Measurements from ENCODE around the gene CHIA. TPM values are rescaled to one million over a fixed set of nuclear protein-coding genes. Genes with fewer than 3 reads are reported as not detected.

Gene CHIA
- total and polyA plus RNA-seq, 2 of the 4 experiments (the other 2 are of a cell fraction), result not detected

GRCh38 chr1:111361761-111362160, 71.1 kb downstream of the CHIA start:
- H2BK120ac ChIP-seq (ENCODE audit: low read depth, low read length), result no peak overlapping the region
- in situ Hi-C loops (cut with MboI; ENCODE audit: low sequenced_read_pairs) (no loop called here), intact Hi-C loops (cut with micrococcal nuclease) (no loop called here), dilution Hi-C loops (cut with HindIII; ENCODE audit: low sequenced_read_pairs, unreplicated experiment) (no loop called here)
- H2BK5ac ChIP-seq (ENCODE audit: low read depth, low read length, poor library complexity, severe bottlenecking), result no peak overlapping the region
- no peaks in the 10 kb centered on the region for H3K9me3 ChIP-seq (ENCODE audit: control insufficient read depth, insufficient read depth, low read length)
- H3K79me1 ChIP-seq (ENCODE audit: low read depth in 1 of 2, low read length in 2 of 2), result no peaks in the 10 kb centered on the region
- H3K4me3 ChIP-seq (ENCODE audit: insufficient read depth, low read depth, low read length), result no peak overlapping the region
- WGBS, 2 experiments (ENCODE audit: extremely low coverage in 2 of 2, insufficient read length in 1 of 2), result no CpG with 5 or more reads among the region's 9 CpGs
- H3K9me1 ChIP-seq (ENCODE audit: insufficient read depth, low read length), result no peaks in the 10 kb centered on the region
- H4K8ac ChIP-seq (ENCODE audit: low read depth in 2 of 2, low read length in 2 of 2), result no peak overlapping the region
- ATAC-seq (ENCODE audit: low read depth) (no peak), DNase-seq (no peak)
- H2AFZ ChIP-seq (replicated peaks; ENCODE audit: low read length, poor library complexity), result no peak overlapping the region
- H2AK5ac ChIP-seq (ENCODE audit: low read depth, low read length), result no peak overlapping the region
- no peaks in the 10 kb centered on the region for H3K36me3 ChIP-seq (ENCODE audit: control insufficient read depth, insufficient read depth, low read length)
- H2BK20ac ChIP-seq (ENCODE audit: low read depth, low read length), result no peak overlapping the region
- H3K23ac ChIP-seq (ENCODE audit: low read depth, low read length), result no peak overlapping the region
- H3K27me3 ChIP-seq (ENCODE audit: control insufficient read depth, insufficient read depth, low read length), result peaks cover 6% of the 10 kb centered on the region
- H3K56ac ChIP-seq (ENCODE audit: extremely low read depth, insufficient read depth, low read length), result no peak overlapping the region
- ChIA-PET POLR2A (ENCODE audit: unreplicated experiment) (no interaction called here), CTCF (no interaction called here)
- no peaks in the 10 kb centered on the region; the same call in 1 of the 2 replicates for H3K4me1 ChIP-seq (ENCODE audit: control insufficient read depth, insufficient read depth, low read length)
- no peak overlapping the region for H4K5ac ChIP-seq (ENCODE audit: low read depth, low read length)
- no TSS peak for BruUV-seq (replicated peaks)
- H4K20me1 ChIP-seq (ENCODE audit: insufficient read depth, low read length), result no peaks in the 10 kb centered on the region
- H2AK9ac ChIP-seq (replicated peaks; ENCODE audit: low read depth, low read length, poor library complexity), result no peak overlapping the region
- no peak overlapping the region for H3K4ac ChIP-seq (ENCODE audit: low read depth, low read length)
- no peak overlapping the region for H3K27ac ChIP-seq (ENCODE audit: insufficient read depth, low read length)
- no peak overlapping the region for H3K18ac ChIP-seq (ENCODE audit: low read depth, low read length)
- TF ChIP-seq FOS (IDR thresholded peaks at IDR 0.05; ENCODE audit: low read depth, low read length) (no peak), SMC3 (IDR thresholded peaks at IDR 0.05; ENCODE audit: low read depth, low read length) (no peak), MAFK (IDR thresholded peaks at IDR 0.05; ENCODE audit: low read depth, low read length) (no peak), CHD1 (IDR thresholded peaks at IDR 0.05; ENCODE audit: low read depth, low read length) (no peak), RFX5 (IDR thresholded peaks at IDR 0.05; ENCODE audit: low read depth, low read length) (no peak), MXI1 (IDR thresholded peaks at IDR 0.05; ENCODE audit: borderline replicate concordance, low read depth, low read length) (no peak), BHLHE40 (IDR thresholded peaks at IDR 0.05; ENCODE audit: low read depth, low read length) (no peak), RCOR1 (IDR thresholded peaks at IDR 0.05; ENCODE audit: insufficient replicate concordance, low read length) (no peak), CEBPB (IDR thresholded peaks at IDR 0.05; ENCODE audit: low read depth, low read length) (no peak), NFE2L2 (IDR thresholded peaks at IDR 0.05; ENCODE audit: low read depth, low read length) (no peak), RAD21 (IDR thresholded peaks at IDR 0.05; ENCODE audit: low read length) (no peak), POLR2A (IDR thresholded peaks at IDR 0.05; ENCODE audit: low read depth, low read length) (no peak), MAZ (IDR thresholded peaks at IDR 0.05; ENCODE audit: borderline replicate concordance, low read depth, low read length) (no peak), ELK1 (IDR thresholded peaks at IDR 0.05; ENCODE audit: borderline replicate concordance, low read depth, low read length) (no peak), USF2 (IDR thresholded peaks at IDR 0.05; ENCODE audit: low read depth, low read length) (no peak)
- TF ChIP-seq, protein P1, sequence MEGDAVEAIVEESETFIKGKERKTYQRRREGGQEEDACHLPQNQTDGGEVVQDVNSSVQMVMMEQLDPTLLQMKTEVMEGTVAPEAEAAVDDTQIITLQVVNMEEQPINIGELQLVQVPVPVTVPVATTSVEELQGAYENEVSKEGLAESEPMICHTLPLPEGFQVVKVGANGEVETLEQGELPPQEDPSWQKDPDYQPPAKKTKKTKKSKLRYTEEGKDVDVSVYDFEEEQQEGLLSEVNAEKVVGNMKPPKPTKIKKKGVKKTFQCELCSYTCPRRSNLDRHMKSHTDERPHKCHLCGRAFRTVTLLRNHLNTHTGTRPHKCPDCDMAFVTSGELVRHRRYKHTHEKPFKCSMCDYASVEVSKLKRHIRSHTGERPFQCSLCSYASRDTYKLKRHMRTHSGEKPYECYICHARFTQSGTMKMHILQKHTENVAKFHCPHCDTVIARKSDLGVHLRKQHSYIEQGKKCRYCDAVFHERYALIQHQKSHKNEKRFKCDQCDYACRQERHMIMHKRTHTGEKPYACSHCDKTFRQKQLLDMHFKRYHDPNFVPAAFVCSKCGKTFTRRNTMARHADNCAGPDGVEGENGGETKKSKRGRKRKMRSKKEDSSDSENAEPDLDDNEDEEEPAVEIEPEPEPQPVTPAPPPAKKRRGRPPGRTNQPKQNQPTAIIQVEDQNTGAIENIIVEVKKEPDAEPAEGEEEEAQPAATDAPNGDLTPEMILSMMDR (conservative IDR thresholded peaks at IDR 0.05; ENCODE audit: low read depth, low read length), result no peak
- no peak overlapping the region for H3K9ac ChIP-seq (ENCODE audit: low read depth, low read length)
- H3K14ac ChIP-seq (replicated peaks; ENCODE audit: low read depth, low read length), result no peak overlapping the region
- no peak overlapping the region for H3K4me2 ChIP-seq (ENCODE audit: low read depth, low read length)
- no peak overlapping the region for H2BK15ac ChIP-seq (ENCODE audit: low read depth, low read length)
- no peak overlapping the region for H4K91ac ChIP-seq (ENCODE audit: insufficient read depth, low read depth, low read length)
